SKM-1 (cell line): ENCODE results near the gene SLC22A31.

Source experiments
- DNase-seq: peaks from one replicate; lab custom pipeline; 2025; ENCODE audit not compliant: unreplicated experiment; lab: John Stamatoyannopoulos, UW

The SLC22A31 gene

DNA sequence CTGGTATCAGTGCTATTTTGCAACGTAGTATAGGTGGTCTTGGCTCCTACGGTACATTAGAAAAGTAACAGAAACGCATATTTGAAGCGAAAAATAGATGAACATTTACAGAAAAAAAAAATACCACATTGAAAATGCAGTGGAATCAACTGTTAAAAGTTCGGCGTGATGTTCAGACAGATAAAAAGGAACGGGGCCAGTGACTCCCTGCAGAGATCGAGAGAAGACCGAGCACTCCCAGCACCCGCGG, 16.7 kb upstream of the SLC22A31 start:
- DNase-seq = no peak

DNA sequence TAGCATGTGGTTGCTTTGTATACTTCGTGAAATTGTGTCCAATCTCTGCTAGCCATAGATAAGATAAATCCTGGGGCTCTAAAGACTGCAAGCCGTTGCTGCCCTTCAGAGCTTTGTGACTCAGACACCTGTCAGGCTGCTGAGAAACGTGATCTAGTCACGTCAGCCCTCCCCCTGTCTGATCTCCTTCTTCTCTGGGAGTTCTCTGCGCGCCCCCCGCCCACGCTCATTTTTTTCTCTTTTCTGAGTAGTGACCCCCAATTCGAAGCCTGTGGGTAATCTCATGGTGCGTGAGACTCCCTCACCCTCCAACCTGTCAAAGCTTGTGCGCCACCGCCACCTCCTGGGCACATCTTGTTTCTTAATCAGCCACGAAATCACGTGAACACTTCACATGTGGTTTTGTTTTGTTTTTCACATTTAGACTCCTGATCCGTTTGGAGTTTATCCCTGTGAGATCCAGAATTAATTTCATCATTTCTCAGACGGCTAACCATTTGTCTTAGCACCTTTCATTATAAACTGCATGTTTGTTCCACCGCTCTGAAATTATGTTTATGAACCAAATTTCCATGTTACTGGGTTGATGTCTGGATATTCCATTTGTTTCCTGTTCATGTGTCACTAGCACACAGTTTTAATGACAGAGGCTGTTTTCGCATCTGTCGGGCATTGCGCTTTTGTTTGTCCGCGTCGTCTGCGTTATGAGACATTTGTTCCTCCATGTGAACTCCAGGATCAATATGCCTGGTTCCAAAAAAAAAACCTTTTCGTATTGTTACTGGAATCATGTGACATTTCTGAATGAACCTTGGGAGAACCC, 16.2 kb upstream of the SLC22A31 start:
- DNase-seq = peak; percentile 40

DNA sequence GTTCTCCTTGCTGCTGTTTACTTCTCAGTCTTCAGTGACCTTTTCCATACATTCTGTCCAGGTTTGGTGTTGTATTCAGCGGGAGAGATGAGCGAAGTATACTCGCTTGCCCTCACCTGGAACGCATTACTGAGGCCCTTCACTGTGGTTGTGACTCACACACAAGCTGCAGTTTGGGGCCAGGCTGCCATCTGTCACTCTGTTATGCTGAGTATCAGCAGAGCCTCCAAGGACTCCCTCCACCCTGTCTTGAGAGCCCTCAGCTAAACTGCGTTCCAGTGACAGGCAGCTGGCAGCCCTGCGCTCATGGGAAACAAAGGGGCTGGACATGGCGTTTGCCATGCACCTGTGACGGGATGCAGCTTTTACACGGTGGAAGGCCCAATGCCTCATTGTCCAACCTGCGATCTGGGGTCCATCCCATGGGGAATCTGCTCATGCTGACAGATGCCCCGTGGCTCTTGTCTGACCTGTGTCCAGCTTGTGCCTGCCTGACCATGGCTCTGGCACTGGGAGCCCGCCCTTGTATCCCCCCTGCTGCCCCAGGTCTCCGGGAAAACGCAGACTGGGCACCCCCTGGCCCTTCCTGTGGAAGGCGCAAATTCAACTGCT, 10.7 kb upstream of the SLC22A31 start:
- no peak for DNase-seq

DNA sequence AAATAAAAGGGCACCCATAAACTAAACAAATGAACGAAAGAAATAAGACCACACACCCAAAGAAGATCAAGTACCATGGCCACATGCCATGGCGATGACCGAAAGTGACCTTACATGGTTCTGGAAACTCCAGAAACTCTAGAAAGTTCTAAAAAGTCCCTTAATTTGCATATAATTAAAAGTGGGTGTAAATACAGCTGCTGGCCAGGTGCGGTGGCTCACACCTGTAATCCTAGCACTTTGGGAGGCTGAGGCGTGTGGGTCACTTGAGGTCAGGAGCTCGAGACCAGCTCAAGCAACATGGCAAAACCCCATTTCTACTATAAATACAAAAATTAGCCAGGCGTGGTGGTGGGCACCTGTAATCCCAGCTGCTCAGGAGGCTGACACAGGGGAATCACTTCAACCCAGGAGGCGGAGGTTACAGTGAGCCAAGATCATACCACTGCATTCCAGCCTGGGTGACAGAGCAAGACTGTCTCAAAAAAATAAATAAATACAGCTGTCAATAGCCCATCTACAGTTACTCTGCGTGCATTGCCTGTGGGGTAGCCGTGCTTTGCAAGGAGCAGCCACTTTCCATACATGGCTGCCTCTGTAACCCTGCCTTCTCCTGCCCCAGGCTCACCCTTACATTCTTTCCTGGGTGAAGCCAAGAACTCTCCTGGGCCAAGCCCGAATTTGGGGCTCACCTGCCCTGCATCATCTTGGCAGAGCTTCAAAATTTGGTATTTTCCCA, 10.0 kb upstream of the SLC22A31 start:
- no peak for DNase-seq

DNA sequence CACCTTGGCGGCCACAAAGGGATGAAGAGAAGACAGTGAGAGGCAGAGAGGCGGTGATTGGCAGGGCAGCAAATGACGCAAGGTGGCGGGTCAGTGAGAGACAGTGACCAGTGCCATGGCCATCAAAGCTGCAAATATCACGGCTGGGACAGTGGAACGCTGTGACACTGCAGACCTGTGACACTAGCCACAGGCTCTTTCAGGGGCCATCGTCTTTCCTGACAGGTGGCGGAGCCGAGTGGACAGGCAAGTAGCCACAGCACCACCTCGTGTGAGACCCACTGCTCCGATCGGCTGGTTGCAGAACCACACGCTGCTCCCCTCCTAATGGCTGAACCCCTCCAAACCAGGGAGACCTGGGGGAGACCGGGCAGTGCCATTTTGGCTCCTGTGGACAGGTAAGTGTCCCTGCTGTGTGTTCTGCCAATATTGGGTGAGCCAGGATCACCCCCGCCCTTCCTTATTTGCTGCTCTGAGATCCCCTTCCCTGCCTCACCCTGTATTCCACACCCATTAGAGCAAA, 9.2 kb upstream of the SLC22A31 start:
- no peak for DNase-seq

DNA sequence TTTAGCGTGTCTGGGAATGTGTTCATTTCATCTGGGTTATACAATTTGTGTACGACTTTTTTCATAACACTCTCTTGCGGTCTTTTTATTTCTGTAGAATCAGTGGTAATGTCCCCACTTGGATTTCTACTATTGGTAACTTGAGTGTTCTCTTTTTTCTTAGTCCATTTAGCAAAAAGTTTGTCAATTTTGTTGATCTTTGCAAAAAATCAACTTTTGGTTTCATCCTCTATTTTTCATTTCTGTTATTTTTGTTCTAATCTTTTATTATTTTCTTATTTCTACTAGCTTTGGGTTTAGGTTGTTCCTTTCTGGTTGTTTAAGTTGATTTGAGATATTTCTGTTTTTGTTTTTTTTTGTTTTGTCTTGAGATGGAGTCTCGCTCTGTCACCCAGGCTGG, 7.7 kb upstream of the SLC22A31 start:
- DNase-seq = no peak

DNA sequence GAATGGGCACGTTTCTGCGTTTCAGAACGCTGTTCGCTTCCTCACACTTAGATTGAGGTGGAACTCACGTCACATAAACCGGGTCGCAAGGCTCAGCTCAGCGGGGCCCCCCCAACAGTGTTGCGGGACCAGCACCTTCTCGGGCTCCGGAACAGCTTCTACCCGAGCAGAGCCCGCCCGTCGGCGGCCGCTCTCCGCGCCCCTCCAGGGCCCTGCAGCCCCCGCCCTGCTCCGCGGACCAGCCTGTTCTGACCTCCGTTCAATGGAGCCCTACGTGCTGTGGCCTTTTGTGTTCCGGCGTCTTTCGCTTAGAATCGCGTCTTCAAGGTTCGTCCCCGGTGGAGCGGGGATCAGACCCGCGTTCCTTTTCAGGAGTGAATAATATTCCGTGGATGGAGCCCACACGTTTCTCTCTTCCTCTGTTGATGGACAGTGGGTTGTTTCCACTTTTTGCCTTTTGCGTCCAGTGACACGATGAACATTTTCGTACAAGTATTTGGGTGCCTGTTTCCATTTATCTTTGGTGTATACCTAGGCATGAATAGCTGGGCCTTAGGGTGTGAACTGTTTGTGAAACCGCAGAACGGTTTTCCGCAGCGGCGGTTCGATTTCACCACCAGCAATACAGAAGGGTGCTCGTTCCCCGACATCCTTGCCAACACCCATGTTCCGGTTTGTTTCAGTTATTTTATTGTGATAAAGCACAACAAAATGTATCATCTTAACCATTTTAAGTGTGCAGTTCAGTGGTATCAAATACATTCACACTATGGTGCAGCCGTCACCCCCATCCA, 2.3 kb upstream of the SLC22A31 start:
- no peak for DNase-seq

DNA sequence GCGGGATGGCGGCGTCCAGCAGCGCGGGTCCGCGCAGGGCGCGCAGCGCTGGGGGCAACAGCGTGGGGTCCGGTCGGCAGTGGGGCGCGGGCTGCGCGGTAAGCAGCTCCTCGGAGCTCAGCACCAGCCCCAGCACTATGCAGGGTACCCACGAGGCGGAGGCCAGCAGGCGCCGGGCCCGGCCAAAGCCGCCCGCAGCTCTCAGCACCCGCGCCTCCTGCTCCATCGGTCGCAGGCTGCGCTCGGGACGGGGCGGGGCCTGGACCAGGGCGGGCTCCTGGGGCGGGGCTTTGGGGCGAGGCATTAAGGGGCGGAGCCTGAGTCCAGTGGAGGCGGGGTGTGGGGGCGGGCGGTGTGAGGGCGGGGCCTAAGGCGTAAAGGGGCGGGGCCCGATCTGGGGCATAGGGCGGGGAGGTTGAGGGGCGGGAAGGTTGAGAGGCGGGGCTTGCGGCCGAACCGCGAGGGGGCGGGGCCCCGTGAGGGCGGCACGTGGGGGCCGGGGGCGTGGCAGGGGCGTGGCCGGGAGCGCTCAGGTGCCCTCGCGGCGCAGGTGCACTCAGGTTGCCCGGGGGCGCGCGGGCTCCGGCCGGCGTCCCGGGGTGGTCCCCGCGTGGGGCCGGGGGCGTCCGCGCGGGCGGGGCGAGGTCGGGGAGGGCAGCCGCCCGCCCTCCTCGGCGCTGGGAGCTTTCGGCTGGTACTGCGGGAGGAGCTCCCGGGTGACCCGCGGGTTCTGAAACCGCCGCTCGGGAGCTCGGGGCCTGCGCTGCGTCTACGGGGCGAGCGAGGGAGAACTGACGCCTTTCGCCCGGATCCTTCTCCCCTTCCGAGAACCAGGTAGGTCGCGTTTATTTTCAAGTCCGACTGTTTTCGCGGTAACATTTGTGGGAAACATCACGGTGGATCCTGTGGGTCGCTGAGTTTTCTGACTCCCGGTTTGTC, 1.4 kb upstream of the SLC22A31 start:
- peak; percentile 28 for DNase-seq

DNA sequence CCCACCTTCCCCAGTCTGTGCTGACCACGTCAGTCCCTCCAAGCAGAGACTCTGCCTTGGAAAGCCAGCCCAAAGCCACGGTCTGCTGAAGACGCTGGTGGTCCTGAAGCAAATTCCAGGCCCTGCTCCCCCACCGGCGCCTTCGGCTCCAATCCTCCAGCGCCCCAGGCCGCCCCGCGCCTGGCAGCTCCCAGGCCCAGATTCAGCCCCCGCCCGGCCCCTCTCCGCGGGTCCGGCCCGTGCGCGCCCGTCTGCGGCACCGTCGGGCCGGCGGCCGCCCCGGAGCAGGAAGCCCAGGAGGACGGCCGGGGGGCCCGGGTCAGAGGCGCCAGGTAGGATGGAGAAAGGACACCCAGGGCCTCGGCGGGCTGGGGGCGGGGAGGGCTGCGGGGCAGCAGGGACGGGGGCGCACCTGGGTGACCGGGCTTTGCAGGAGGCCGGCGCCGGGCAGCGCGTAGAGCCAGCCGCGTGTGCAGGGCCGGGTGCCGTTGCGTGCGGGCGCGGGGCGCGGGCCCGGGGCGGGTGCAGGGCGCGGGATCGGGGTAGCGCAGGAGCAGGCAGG, 594 bp upstream of the SLC22A31 start:
- no peak for DNase-seq

DNA sequence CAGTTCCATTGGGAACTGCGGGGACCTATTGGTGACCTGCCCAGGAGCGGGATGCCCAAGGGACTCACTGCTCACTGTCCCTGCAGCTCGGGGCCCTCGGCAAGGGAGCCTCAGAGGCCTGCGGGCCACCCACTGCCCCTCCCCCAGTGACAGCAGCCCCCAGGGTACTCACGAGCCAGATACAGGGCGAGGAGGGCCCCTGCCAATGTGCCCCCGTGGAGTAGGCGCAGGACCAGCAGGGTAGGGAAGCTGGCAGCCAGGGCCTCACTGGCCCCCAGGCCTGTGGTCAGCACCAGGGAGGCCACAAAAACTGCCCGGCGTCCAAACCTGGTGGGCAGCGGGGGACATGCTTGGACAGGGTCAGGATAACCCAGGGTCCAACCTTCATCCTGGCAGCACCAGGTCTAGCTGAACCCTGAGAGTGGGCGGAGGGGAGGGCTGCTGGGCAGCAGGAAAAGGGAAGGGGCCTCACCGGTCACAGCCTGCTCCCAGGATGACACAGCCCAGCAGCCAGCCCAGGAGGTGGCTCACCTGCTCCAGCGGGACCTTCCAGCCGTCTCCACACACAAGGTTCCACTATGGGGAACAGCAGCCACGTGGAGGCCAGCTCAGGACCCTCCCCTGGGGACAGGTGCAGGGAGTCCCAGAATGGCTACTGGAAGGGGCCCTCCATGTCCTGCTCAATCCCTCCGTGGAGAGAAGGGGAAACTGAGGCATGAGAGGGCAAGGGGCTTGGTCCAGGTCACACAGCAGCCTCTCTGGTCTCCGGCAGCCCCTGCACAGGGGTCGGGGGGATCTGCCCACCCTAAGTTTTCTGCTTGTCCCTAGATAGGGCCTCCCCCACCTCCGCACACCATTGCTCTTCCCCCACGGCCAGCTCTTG, 855 bp downstream of the SLC22A31 start:
- no peak for DNase-seq

DNA sequence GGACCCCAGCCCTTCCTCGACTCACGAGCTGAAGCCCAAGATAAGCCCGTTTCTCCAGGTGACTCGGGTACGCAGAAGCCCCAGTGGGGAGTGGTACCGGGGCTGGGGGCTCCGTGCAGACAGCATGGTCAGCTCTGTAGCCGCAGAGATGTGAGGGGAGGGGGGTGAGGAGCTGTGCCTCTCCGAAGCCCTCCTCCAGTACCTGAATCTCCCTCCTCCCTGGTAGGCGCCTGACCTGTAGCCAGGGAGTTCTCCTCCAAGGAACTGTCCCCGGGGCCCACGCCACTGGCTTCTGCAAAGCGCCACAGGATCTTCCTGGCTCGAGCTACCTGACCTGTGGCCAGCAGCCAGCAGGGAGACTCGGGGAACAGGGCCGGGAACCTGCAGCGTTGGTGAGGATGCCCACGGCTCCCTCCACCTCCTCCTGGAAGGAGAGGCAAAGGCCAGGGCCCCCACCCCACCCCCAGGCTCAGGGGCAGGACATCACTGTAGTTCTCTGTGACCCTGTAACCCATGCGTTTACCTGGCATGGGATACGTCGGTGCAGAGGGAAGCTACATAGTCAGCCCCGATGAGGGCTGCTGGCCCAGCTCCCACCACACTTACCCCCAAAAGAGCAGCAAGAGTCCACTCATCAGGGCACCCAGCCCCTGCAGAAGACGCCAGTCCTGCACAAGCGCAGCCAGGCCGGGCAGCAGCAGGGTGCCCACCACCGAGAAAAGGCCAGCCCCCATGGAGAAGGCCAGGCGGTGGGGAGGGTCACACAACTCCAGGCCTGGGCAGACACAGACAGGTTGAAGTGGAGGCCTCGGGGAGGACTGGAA, 1.7 kb downstream of the SLC22A31 start:
- no peak for DNase-seq

DNA sequence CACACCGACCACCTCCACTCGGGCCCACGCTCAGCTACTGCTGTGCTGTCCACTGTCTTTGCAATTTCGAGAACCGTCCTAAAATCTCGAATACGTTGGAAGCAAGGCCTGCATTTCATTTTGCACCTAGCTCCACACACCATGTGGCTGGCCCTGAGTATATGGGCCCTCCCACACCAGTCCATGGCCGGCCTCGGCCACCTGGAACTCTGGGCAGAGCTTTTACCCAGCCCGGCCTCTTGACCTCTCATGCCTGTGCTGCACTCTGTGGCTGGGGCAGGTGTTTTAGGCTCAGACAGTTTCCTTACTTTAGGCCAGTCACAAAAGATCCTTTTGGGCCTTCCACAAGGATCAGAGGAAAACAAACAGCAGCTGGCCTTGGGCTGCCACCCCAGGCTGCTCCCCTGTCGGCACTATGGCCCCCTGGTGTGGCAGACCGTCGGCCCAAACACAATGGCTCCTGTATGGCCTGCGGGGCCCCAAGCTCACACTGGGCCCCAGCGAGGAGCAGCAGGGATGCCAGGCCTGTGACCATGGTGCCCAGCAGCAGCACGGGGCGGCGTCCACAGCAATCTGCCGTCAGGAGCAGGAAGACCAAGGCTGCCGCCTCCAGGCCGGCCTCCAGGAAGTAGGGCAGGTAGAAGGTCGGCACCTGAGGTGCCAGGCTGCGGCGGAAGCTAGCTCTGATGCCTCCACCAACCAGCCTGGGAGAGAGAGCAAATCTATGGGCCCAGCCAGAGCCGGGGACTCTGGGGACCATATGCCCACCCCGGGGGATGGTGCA, 2.5 kb downstream of the SLC22A31 start:
- no peak for DNase-seq

DNA sequence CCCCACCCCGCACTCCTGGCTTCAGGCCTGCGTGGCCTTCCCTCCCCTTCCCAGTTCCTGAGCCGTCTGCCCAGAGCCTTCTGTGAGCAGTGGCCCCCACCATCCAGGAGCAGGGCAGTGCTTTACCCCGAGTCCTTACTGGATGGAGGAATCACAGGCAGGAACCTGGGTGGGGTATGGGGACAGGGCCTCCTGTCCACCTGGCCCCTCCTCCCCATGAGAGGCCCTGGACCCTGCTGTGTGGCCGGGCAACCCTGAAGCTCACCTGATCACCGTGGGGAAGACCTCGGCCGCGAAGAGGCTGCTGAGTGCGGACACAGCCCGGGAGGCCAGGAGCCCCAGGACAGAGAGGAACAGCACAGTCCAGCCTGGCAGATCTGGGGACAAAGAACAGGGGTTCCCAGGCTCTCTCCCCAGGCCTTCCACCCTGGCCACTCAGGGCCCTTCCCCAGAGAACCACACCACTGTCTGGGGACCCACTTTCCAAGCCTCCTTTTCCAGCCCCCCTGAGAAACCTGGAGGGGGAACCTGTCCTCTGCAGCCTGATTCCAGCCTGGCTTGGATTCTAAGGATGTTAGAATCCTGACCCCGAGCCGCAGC, 3.2 kb downstream of the SLC22A31 start:
- no peak for DNase-seq

DNA sequence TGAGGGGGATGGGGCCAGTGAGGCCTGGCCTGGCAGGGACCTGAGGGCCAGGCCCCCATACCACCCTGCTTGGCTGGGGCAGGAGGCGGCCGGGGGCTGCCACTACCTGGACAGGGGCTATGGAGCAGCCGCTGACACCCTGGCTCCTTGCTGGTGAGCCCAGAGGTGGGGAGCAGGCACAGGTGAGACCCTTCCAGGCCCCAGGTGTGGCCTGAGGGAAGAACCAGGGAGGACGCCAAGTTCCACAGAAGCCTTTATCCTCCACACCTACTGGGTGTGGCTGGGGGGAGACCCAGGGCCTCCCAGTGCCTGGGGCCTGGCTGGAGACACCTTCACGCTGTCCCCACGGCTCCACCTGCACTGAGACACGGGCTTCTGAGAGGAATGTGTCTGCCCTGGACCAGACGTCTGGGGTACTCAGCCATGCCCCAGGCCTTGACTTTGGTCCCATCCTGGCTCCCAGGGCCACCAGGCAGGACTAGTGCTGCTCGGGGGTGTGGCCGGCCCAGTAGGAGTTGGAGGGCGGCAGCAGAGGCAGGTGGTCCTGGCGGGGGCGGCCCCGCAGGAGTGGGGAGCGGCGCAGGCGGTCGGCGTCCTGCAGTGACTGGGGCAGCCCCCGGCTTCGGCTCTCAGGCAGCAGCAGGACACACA, 4.7 kb downstream of the SLC22A31 start:
- no peak for DNase-seq

DNA sequence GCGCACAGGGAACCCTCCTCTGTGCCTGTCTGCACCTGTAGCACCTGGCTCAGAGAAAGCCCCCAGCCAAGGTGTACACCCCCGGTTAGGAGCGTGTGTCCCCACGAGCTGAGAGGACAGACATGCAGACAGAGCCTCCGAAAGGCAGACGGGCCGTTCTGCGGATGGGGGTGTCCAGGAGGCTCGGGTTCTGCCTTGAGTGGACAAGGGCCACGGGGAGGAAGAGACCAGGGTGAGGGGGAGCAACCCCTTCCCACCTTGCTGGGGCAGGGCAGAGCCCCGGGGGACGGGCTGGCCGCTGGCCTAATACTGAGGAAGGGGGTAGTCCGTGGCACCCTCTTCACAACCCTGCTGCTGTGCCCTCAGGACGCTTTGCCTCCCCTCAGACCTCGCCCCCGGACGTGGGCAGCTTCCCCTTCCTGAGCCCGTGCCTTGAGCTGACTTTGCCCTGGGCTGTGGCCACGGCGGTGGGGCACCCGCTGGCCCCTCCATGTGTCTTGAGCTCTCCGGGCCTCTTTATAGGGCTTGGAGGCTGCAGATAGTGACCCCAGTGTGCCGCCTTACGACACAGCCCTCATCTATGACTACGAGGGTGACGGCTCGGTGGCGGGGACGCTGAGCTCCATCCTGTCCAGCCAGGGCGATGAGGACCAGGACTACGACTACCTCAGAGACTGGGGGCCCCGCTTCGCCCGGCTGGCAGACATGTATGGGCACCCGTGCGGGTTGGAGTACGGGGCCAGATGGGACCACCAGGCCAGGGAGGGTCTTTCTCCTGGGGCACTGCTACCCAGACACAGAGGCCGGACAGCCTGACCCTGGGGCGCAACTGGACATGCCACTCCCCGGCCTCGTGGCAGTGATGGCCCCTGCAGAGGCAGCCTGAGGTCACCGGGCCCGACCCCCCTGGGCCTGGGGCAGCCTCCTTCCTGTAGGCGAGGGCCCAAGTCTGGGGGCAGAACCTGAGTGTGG, 5.7 kb downstream of the SLC22A31 start:
- DNase-seq = no peak
